GM18858 (cell line): ENCODE data around the gene MACROH2A2.
"Not testable (repeated sequence)": the region's sequence is repeated elsewhere in the genome, so short reads cannot be mapped to it uniquely, and the experiment has no call there.

ENCODE experiments used
- ATAC-seq: cut with Tn5 transposase; IDR thresholded peaks from one replicate; pipeline ENCODE4 v1.9.1; 2021; ENCODE audit not compliant: unreplicated experiment

The MACROH2A2 gene

DNA sequence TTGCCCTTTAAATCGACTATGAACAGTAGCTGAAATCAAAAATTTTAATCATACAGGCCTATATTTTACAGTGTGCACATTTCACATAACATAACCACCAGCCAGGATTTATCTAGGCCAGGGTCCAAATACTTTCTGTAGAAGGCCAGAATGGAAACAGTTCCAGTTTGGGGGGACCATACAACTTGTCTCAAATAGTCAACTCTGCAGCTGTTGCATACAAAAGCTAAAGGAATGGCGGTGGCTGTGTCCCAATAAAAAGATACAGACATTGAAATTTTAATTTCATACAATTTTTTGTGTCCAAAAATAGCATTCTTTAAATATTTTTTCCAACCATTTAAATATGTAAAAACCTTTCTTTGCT is 94.6 kb downstream of the MACROH2A2 start:
- ATAC-seq, result no peak

DNA sequence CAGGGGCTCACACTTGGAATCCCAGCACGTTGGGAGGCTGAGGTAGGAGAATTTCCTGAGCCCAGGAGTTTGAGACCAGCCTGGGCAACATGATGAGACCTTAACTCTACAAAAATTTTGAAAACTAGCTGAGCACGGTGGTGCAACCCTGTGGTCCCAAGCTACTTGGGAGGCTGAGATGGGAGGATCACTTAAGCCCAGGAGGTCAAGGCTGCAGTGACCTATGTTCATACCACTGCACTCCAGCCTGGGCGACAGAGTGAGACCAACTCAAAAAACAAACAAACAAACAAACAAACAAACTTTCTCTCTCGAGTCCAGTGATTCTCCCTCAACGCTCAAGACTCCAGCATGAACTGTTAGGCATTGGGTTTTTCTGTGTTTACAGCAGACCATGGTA is 95.9 kb downstream of the MACROH2A2 start:
- ATAC-seq, result no peak

DNA sequence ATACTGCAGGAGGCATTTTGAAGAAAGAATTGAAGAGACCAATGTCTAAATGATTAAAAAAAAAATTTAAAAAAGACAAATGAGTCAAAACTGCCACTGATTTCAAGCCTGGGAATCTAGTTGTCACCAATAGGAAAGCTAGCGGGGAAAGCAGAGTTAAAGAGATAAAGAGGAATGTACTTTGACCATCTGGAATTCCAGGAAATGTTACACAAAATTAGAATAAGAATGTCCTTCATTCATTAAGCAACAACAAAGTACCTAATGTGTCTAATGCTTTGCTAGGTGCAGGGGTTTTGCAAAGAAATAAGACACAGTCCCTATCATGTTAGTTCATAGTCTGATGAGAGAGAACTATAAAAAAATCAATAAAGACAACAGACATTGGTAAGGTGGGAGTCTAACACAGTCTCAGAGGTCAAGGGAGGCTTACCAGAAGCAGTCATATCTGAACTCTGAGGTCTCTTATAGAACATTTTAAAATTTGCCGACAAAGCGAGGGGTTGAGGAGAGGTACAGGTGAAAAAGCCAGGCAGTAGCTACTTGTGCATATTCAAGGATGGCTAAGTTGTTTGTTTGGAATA is 102.7 kb downstream of the MACROH2A2 start:
- ATAC-seq, result no peak

DNA sequence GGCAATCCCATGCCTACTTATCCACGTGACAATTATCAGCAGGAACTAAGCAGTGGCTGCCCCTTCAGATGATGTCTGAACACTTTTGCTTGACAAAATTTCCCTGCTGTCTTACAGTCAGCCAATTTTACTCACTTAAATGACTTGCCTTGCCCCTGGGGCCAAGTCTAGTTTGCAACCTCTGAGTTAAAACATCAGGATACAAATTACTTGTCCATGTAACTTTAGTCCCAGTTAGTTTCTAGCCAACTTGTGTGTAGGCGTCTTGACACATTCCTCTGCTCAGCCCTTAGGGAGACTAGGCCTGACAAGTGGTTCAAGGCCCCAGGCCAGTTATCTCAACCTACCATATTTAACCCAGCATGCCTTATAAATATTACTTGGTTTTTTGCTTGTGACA is 105.5 kb downstream of the MACROH2A2 start:
- no peak for ATAC-seq

DNA sequence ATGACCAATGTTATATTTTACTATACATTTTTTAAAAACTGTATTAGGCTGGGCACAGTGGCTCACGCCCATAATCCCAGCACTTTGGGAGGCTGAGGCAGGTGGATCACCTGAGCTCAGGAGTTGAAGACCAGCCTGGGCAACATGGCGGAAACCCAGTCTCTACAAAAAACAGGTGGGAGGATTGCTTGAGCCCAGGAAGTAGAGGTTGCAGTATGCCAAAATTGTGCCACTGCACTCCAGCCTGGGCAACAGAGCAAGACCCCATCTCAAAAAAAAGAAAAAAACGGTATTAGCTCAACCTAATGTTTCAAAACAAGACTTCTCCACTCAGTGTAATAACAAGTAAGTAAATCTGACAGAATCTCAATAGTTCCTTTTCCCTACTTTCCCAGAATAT is 106.7 kb downstream of the MACROH2A2 start:
- not testable (repeated sequence) for ATAC-seq

DNA sequence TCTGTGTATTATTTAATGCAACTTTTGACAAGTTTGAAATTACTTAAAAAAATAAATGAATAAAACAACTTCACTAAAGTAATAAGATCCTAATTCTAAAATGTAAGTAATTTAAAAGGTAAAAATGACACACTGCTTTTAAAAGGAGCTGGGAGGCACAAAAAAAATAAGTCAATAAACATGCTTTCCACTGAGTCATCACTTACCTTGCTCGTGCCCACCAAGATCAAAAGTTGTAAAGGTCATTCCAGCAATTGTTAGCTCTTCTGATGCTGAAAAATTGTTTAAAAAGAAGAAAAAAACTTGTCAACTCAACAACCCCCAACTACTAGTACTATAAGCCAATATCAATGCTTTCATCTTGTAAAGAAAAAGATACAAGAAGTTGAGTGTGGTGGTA is 108.2 kb downstream of the MACROH2A2 start:
- ATAC-seq, result no peak
